DND-41 (cell line): ENCODE measurements around the gene TRIB2.

Experiments used
- ATAC-seq: fragments of 200-7000 bp; cut with Tn5 transposase; 3 replicates; pipeline ENCODE4 v1.9.1; 2021; ENCODE audit warnings: low read depth; ENCODE audit not compliant: insufficient read depth
- DNase-seq: peaks from one replicate; pipeline ENCODE4 v3.0.0-alpha.2; 2020
- H2AFZ ChIP-seq: 2 replicates; pipeline ENCODE4 v1.6.0; 2012; ENCODE audit warnings: low read depth, low read length
- H3K27ac ChIP-seq: 2 replicates; pipeline ENCODE4 v1.5.1; 2012; ENCODE audit warnings: low read length, inconsistent platforms
- H3K27me3 ChIP-seq: fragments of 200-600 bp; sonication (generic); 2 replicates; pipeline ENCODE4 v1.6.0; 2012; ENCODE audit warnings: low read length, mild to moderate bottlenecking, inconsistent platforms; ENCODE audit not compliant: insufficient read depth, poor library complexity
- H3K36me3 ChIP-seq: 2 replicates; pipeline ENCODE4 v1.5.1; 2012; ENCODE audit warnings: low read length, inconsistent platforms; ENCODE audit not compliant: insufficient read depth
- H3K4me1 ChIP-seq: 2 replicates; pipeline ENCODE4 v1.5.1; 2012; ENCODE audit warnings: mild to moderate bottlenecking, low read length; ENCODE audit not compliant: insufficient read depth
- H3K4me2 ChIP-seq: 2 replicates; pipeline ENCODE4 v1.6.0; 2012; ENCODE audit warnings: mild to moderate bottlenecking, moderate library complexity, low read length, inconsistent platforms; ENCODE audit not compliant: insufficient read depth
- H3K4me3 ChIP-seq, 2 experiments: fragments of 200-600 bp in 1 of 2; shearing (Covaris generic) in 1 of 2; 2 replicates each; pipeline ENCODE4 v1.5.1; 2012 to 2016; ENCODE audit warnings: inconsistent platforms in 2 of 2, low read length in 2 of 2, mild to moderate bottlenecking in 2 of 2, low read depth in 1 of 2, moderate library complexity in 1 of 2
- H3K79me2 ChIP-seq: 2 replicates; pipeline ENCODE4 v1.6.0; 2012; ENCODE audit warnings: low read length, inconsistent platforms; ENCODE audit not compliant: insufficient read depth
- H3K9ac ChIP-seq: 2 replicates; pipeline ENCODE4 v1.6.0; 2012; ENCODE audit warnings: low read depth, mild to moderate bottlenecking, inconsistent platforms, low read length, moderate library complexity
- H3K9me3 ChIP-seq: 2 replicates; pipeline ENCODE4 v1.5.1; 2012; ENCODE audit warnings: low read length, moderate library complexity, mild to moderate bottlenecking, inconsistent platforms; ENCODE audit not compliant: insufficient read depth, severe bottlenecking
- H4K20me1 ChIP-seq: 2 replicates; pipeline ENCODE4 v1.6.0; 2012; ENCODE audit warnings: low read length; ENCODE audit not compliant: insufficient read depth
- CTCF ChIP-seq: IDR thresholded peaks from 2 replicates; pipeline ENCODE4 v1.5.1; 2012; ENCODE audit warnings: borderline replicate concordance, low read length, moderate library complexity, mild to moderate bottlenecking; ENCODE audit not compliant: poor library complexity, severe bottlenecking; ENCODE audit errors: extremely low read depth
- EZH2 ChIP-seq: IDR thresholded peaks from 3 replicates; pipeline ENCODE4 v1.6.1; 2012; ENCODE audit warnings: borderline replicate concordance, low read depth, mild to moderate bottlenecking, moderate library complexity, low read length, inconsistent platforms; ENCODE audit not compliant: severe bottlenecking

TRIB2 gene

DNA sequence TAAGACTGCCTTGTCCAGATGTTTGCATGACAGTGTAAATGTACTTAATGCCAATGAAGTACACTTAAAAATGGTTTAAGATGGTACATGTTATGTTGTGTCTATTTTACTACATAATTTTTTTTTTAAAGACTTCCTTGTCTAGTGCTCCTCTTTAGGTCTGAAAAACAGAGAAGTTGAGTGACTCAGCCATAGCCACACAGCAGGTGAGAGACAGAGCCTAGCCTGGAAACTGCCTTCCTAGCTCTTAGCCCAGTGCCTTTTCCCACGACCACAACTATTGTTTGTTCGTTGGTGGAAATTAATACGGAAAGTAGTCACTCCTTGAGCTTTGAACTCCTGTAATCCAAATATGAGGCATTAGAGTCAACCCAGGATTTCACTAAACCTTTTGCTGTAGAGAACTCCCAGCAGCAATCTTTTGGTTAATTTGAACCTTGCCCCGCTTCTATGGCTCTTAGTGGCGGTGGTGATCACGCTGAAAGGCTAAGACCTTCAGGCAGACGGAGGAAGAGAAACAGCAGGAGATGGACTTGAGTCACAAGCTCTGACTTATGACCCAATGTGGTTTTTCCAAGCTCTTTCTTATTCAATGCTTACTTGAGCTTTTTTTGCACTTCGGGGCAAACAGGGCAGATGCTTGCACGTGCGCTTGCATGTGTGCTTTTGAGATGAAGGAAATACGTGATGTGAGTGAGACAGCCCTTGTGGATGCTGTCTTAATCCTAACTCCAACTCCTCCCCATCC lies 21.2 kb downstream of the TRIB2 start:
- Histone ChIP-seq H3K4me2 (no peak overlapping the region), H4K20me1 (peaks cover 41% of the 10 kb centered on the region), H3K27ac (no peak overlapping the region), H3K36me3 (peaks cover 93% of the 10 kb centered on the region), H3K9ac (no peak overlapping the region), H2AFZ (no peak overlapping the region), H3K4me3 (no peak overlapping the region), H3K27me3 (no peaks in the 10 kb centered on the region), H3K79me2 (peaks cover 36% of the 10 kb centered on the region), H3K9me3 (no peaks in the 10 kb centered on the region), H3K4me1 (no peaks in the 10 kb centered on the region)
- ATAC-seq (no peak), DNase-seq (no peak)
- TF ChIP-seq EZH2: no peak
- TF ChIP-seq CTCF: no peak

DNA sequence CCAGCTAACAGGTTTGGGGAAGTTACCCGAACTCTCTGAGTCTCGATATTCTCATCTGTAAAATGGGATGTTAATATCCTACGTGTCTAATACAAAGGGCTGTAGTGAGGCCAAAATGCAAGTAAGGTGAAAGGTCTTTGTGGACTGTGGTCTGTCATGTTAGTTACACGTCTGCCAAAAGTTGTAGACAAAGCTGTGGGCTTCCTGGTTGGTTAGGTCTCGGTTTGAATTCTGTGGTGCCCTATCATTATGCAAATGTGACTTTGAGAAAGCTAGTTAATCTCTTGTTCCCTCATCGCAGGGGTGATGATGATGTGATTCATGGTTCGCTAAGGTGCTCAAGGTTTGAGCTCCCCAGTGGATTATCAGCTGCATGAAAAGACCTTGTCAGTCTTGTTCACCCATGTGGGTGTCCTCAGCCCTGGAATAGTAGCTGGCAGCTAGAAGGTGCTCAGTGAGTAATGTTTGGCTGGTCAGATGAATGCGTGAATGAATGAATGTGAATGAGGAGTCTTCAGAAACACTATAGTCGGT lies 23.1 kb downstream of the TRIB2 start:
- Histone ChIP-seq H3K79me2 (peaks cover 19% of the 10 kb centered on the region), H3K27me3 (no peaks in the 10 kb centered on the region), H3K4me3 (no peak overlapping the region), H3K27ac (no peak overlapping the region), H3K4me1 (no peaks in the 10 kb centered on the region), H4K20me1 (peaks cover 30% of the 10 kb centered on the region), H3K36me3 (peaks cover 81% of the 10 kb centered on the region), H3K9me3 (no peaks in the 10 kb centered on the region), H3K4me2 (no peak overlapping the region), H2AFZ (no peak overlapping the region), H3K9ac (no peak overlapping the region)
- DNase-seq (no peak), ATAC-seq (no peak)
- TF ChIP-seq CTCF (no peak), EZH2 (no peak)

DNA sequence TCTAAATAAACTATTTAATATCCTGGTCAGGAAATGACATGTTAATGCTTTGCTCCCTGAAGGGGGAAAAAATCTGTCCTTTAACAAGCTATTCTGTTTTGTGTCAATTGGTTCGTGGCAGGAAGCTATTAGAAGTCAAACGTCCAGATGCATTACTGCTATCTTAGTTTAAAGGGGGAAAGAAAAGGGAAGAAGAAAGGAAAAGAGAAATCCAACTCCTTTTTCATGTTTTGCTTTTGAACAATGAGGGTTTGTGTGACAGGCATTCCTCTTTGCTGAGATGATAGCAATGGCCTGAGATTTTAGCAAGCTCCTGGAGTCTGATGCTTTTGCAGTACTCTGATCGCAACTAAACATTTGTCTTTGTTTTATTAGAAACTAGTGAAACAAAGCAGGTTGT lies 24.6 kb downstream of the TRIB2 start:
- Histone ChIP-seq H3K4me2 (no peak overlapping the region), H3K27ac (no peak overlapping the region), H3K9ac (no peak overlapping the region), H3K4me1 (no peaks in the 10 kb centered on the region), H3K27me3 (no peaks in the 10 kb centered on the region), H3K4me3 (no peak overlapping the region), H3K9me3 (no peaks in the 10 kb centered on the region), H2AFZ (no peak overlapping the region), H3K36me3 (peaks cover 65% of the 10 kb centered on the region), H4K20me1 (peaks cover 15% of the 10 kb centered on the region), H3K79me2 (peaks cover 8% of the 10 kb centered on the region)
- no peak for ATAC-seq
- no peak for DNase-seq
- TF ChIP-seq EZH2 (no peak), CTCF (no peak)
